ENCODE data around the gene PER1. TPM values are rescaled to one million over a fixed set of nuclear protein-coding genes. Genes with fewer than 3 reads are reported as not detected.

Gene PER1
- total and polyA plus RNA-seq, 2 of the 13 experiments (the other 11 are each of a cell fraction or from before 2014, with no cell fraction given), result 2.6 to 3.6 TPM

DNA sequence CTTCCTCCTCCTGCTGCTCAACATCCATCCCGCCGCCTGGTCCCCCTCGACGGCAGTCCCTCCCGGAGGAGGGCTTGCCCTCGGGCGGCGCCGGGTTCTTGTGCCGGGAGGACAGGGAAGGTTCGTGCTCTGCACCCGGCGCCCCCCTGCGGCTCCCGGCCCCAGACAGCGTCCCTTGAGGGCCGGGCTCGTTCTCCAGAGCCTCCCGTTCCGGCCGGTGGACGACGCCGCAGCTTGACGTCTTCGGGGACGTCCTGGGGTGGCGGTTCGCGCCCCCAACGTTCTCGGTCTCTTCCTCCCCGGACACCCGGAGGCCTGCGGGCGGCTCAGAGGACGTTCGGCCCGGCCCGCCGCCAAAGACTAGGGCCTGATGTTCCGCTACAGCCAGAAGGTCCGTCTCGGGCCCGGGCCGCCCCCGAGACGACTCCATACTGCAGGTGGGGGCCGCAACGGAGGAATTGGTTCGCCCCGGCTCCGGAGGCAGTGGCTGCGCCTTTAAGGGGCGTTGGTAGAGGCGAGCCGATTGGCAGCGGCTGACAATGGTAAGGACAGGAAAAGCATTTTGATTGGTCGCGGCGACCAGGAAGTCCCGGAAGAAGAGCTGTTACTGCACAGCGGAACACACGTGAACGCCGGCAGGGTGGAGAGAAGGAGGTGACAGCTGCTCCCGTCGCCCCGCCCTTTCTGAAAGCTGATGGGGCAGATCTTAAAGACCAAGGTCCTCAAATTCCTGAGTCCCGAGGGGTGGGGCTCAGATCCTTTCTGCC lies 37.7 kb upstream of the PER1 start, which contains the start of gene BORCS6 (continued):
- TF ChIP-seq, protein P1, sequence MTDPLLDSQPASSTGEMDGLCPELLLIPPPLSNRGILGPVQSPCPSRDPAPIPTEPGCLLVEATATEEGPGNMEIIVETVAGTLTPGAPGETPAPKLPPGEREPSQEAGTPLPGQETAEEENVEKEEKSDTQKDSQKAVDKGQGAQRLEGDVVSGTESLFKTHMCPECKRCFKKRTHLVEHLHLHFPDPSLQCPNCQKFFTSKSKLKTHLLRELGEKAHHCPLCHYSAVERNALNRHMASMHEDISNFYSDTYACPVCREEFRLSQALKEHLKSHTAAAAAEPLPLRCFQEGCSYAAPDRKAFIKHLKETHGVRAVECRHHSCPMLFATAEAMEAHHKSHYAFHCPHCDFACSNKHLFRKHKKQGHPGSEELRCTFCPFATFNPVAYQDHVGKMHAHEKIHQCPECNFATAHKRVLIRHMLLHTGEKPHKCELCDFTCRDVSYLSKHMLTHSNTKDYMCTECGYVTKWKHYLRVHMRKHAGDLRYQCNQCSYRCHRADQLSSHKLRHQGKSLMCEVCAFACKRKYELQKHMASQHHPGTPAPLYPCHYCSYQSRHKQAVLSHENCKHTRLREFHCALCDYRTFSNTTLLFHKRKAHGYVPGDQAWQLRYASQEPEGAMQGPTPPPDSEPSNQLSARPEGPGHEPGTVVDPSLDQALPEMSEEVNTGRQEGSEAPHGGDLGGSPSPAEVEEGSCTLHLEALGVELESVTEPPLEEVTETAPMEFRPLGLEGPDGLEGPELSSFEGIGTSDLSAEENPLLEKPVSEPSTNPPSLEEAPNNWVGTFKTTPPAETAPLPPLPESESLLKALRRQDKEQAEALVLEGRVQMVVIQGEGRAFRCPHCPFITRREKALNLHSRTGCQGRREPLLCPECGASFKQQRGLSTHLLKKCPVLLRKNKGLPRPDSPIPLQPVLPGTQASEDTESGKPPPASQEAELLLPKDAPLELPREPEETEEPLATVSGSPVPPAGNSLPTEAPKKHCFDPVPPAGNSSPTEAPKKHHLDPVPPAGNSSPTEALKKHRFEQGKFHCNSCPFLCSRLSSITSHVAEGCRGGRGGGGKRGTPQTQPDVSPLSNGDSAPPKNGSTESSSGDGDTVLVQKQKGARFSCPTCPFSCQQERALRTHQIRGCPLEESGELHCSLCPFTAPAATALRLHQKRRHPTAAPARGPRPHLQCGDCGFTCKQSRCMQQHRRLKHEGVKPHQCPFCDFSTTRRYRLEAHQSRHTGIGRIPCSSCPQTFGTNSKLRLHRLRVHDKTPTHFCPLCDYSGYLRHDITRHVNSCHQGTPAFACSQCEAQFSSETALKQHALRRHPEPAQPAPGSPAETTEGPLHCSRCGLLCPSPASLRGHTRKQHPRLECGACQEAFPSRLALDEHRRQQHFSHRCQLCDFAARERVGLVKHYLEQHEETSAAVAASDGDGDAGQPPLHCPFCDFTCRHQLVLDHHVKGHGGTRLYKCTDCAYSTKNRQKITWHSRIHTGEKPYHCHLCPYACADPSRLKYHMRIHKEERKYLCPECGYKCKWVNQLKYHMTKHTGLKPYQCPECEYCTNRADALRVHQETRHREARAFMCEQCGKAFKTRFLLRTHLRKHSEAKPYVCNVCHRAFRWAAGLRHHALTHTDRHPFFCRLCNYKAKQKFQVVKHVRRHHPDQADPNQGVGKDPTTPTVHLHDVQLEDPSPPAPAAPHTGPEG (CRISPR knock-in tag; IDR thresholded peaks at IDR 0.05), result no peak
- TF ChIP-seq ZBTB1 (CRISPR knock-in tag; IDR thresholded peaks at IDR 0.05; ENCODE audit: borderline replicate concordance) (no peak), ETV6 (CRISPR knock-in tag; conservative IDR thresholded peaks at IDR 0.05) (no peak), ISX (CRISPR knock-in tag; conservative IDR thresholded peaks at IDR 0.05) (no peak), YEATS2 (CRISPR knock-in tag; IDR thresholded peaks at IDR 0.05; ENCODE audit: borderline replicate concordance) (no peak), RORA (CRISPR knock-in tag; IDR thresholded peaks at IDR 0.05) (no peak), RELA (CRISPR knock-in tag; IDR thresholded peaks at IDR 0.05) (no peak), THAP11 (CRISPR knock-in tag; IDR thresholded peaks at IDR 0.05) (peak; percentile 64), ZNF432 (CRISPR knock-in tag; IDR thresholded peaks at IDR 0.05; ENCODE audit: borderline replicate concordance) (no peak), ZNF335 (CRISPR knock-in tag; IDR thresholded peaks at IDR 0.05) (no peak), ZNF501 (CRISPR knock-in tag; IDR thresholded peaks at IDR 0.05) (peak; percentile 15; the same call in 1 of the 2 replicates), ZFP36L1 (CRISPR knock-in tag; IDR thresholded peaks at IDR 0.05) (0 out of 2 replicates have a peak, but pooled peaks have one; percentile 34), ZIK1 (CRISPR knock-in tag; IDR thresholded peaks at IDR 0.05; ENCODE audit: borderline replicate concordance, low read depth) (no peak), ZNF670 (CRISPR knock-in tag; IDR thresholded peaks at IDR 0.05; ENCODE audit: borderline replicate concordance) (no peak), ZFP62 (CRISPR knock-in tag; IDR thresholded peaks at IDR 0.05) (no peak), MED13 (CRISPR knock-in tag; IDR thresholded peaks at IDR 0.05) (no peak), MXD4 (CRISPR knock-in tag; IDR thresholded peaks at IDR 0.05) (no peak; the same call in 1 of the 2 replicates), MEIS2 (CRISPR knock-in tag; IDR thresholded peaks at IDR 0.05) (no peak), CENPT (CRISPR knock-in tag; IDR thresholded peaks at IDR 0.05; ENCODE audit: low read depth) (no peak), ZNF605 (CRISPR knock-in tag; IDR thresholded peaks at IDR 0.05) (no peak)
- TF ChIP-seq, protein P2, sequence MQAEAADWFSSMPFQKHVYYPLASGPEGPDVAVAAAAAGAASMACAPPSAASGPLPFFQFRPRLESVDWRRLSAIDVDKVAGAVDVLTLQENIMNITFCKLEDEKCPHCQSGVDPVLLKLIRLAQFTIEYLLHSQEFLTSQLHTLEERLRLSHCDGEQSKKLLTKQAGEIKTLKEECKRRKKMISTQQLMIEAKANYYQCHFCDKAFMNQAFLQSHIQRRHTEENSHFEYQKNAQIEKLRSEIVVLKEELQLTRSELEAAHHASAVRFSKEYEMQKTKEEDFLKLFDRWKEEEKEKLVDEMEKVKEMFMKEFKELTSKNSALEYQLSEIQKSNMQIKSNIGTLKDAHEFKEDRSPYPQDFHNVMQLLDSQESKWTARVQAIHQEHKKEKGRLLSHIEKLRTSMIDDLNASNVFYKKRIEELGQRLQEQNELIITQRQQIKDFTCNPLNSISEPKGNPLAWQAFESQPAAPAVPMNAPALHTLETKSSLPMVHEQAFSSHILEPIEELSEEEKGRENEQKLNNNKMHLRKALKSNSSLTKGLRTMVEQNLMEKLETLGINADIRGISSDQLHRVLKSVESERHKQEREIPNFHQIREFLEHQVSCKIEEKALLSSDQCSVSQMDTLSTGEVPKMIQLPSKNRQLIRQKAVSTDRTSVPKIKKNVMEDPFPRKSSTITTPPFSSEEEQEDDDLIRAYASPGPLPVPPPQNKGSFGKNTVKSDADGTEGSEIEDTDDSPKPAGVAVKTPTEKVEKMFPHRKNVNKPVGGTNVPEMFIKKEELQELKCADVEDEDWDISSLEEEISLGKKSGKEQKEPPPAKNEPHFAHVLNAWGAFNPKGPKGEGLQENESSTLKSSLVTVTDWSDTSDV (CRISPR knock-in tag; IDR thresholded peaks at IDR 0.05), result no peak
- TF ChIP-seq, protein P3, sequence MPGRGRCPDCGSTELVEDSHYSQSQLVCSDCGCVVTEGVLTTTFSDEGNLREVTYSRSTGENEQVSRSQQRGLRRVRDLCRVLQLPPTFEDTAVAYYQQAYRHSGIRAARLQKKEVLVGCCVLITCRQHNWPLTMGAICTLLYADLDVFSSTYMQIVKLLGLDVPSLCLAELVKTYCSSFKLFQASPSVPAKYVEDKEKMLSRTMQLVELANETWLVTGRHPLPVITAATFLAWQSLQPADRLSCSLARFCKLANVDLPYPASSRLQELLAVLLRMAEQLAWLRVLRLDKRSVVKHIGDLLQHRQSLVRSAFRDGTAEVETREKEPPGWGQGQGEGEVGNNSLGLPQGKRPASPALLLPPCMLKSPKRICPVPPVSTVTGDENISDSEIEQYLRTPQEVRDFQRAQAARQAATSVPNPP (CRISPR knock-in tag; IDR thresholded peaks at IDR 0.05), result no peak; the same call in 1 of the 2 replicates

Data from HepG2 (cell line).